ENCODE data around the gene SPTLC3. TPM values are rescaled to one million over a fixed set of nuclear protein-coding genes. Genes with fewer than 3 reads are reported as not detected.

Gene SPTLC3
- total and polyA plus RNA-seq, 7 donors: 0.92 to 8.4 (median 4.6) TPM

DNA sequence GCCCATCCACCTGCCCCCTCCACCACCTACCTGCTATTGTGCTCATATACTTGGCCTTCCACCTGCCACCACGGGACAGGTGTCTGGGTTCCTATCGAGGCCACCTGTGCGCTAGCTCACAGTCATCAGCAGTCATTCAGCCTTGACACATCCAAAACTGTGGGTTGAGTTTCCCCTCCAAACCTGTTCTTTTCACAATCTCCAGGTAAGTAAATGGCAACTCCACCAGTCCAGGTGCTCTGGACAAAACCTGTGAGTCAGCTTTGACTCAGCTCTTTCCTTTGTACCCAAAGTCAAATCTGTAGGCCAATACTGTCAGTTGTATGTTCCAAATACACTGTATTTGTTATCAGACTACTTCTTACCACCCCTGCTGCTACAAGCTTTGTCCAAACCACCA lies 52.6 kb downstream of the SPTLC3 start:
- peaks cover 0 to 4% (median 2%) of the 10 kb centered on the region in 4 donors for H3K9me3 ChIP-seq
- H3K4me3 ChIP-seq: no peak overlapping the region
- no peaks in the 10 kb centered on the region for H3K27me3 ChIP-seq
- 91 to 93% methylated on average over 3 of the region's 3 CpGs for WGBS, 2 donors
- TF ChIP-seq POLR2AphosphoS5 (IDR thresholded peaks at IDR 0.05): no peak
- TF ChIP-seq EP300 (IDR thresholded peaks at IDR 0.05): no peak
- no peaks in the 10 kb centered on the region for H3K36me3 ChIP-seq
- no peaks in the 10 kb centered on the region for H3K4me1 ChIP-seq
- intact Hi-C loops (cut with DNase I): loop anchor here (10.0 kb wide), 1 partner anchor 57 kb away; the partner anchor contains the start of gene SPTLC3
- H3K27ac ChIP-seq: no peak overlapping the region
- no peak for DNase-seq

DNA sequence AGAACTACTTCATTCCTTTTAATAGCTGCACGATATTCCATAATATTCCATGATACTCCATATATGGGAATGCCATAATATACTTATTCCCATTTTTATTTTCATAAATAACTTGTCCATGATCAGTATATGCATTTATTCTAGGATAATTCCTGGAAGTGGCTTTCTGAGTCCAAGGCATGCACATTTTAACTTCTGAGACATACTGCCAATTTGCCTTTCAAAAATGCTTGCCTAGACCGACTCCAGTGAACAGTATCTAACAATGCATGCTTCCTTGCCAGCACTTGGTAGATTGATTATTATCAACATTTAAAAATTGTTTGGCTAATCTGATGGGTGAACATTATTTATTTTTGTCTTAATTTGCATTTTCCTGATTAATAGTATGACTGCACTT lies 54.0 kb downstream of the SPTLC3 start:
- no peak overlapping the region for H3K4me3 ChIP-seq
- 79 to 87% methylated on average over 2 of the region's 2 CpGs for WGBS, 2 donors
- H3K27me3 ChIP-seq: no peaks in the 10 kb centered on the region
- no peak for DNase-seq
- H3K36me3 ChIP-seq: no peaks in the 10 kb centered on the region
- no peak for TF ChIP-seq POLR2AphosphoS5 (IDR thresholded peaks at IDR 0.05)
- no peak for TF ChIP-seq POLR2A (IDR thresholded peaks at IDR 0.05)
- TF ChIP-seq EP300 (IDR thresholded peaks at IDR 0.05): no peak
- TF ChIP-seq, protein P1, sequence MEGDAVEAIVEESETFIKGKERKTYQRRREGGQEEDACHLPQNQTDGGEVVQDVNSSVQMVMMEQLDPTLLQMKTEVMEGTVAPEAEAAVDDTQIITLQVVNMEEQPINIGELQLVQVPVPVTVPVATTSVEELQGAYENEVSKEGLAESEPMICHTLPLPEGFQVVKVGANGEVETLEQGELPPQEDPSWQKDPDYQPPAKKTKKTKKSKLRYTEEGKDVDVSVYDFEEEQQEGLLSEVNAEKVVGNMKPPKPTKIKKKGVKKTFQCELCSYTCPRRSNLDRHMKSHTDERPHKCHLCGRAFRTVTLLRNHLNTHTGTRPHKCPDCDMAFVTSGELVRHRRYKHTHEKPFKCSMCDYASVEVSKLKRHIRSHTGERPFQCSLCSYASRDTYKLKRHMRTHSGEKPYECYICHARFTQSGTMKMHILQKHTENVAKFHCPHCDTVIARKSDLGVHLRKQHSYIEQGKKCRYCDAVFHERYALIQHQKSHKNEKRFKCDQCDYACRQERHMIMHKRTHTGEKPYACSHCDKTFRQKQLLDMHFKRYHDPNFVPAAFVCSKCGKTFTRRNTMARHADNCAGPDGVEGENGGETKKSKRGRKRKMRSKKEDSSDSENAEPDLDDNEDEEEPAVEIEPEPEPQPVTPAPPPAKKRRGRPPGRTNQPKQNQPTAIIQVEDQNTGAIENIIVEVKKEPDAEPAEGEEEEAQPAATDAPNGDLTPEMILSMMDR (IDR thresholded peaks at IDR 0.05): no peak
- H3K4me1 ChIP-seq: no peaks in the 10 kb centered on the region
- no peak overlapping the region for H3K27ac ChIP-seq
- intact Hi-C loops (cut with DNase I): loop anchor here (10.0 kb wide), 1 partner anchor 58 kb away; the partner anchor contains the start of gene SPTLC3
- H3K9me3 ChIP-seq: peaks cover 0 to 4% (median 3%) of the 10 kb centered on the region in 4 donors

DNA sequence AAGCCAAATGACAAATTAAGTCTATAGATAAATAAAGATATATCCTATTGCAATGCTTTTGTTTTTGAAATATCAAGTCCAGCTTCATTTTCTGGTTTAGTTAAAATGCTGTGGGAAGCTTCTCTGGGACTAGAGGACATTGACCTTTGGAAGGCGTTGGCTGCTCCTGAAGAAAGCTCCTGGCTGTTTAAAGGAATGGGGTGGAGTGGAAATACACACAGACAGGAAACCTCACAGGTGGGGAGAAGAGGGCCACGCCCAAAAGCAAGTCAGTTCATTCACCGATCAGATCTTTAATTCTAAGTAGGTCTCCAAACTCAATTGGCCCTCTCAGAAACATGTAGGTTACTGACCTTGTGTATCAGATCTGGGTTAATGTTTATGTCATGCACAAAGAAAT lies 59.6 kb downstream of the SPTLC3 start:
- intact Hi-C loops (cut with DNase I): loop anchor here (10.0 kb wide), 1 partner anchor 64 kb away; the partner anchor contains the start of gene SPTLC3
- TF ChIP-seq POLR2AphosphoS5 (IDR thresholded peaks at IDR 0.05): no peak
- TF ChIP-seq EP300 (IDR thresholded peaks at IDR 0.05): no peak
- TF ChIP-seq POLR2A (IDR thresholded peaks at IDR 0.05): no peak
- TF ChIP-seq, protein P1 (IDR thresholded peaks at IDR 0.05): no peak
- Histone ChIP-seq H3K27ac (no peak overlapping the region), H3K27me3 (no peaks in the 10 kb centered on the region), H3K4me1 (no peaks in the 10 kb centered on the region), H3K36me3 (no peaks in the 10 kb centered on the region), H3K9me3 (peaks cover 0 to 4% (median 3%) of the 10 kb centered on the region in 4 donors), H3K4me3 (no peak overlapping the region)
- 18 to 63% methylated on average over 3 of the region's 3 CpGs for WGBS, 2 donors
- DNase-seq: no peak

DNA sequence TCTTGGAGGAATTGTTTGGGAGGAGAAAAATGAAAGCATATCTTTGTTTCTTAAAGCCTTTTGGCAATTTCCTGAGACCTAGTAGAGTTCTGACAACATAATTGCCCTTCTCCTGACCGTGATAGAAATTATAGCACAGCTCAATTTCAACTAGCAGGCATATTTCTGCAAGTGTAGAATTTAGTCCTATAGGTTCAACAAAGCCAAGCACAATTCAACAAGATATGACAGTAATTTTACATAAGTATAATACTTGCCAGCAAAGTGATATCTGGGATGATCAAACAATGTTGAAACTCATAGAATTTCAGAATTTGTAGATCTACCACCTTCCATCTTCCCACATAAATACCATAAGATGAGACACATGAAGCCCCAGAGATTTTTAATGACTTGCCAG lies 73.1 kb downstream of the SPTLC3 start:
- intact Hi-C loops (cut with DNase I): no loop called here
- no peak overlapping the region for H3K4me3 ChIP-seq
- peaks cover 0 to 5% (median 0%) of the 10 kb centered on the region in 4 donors for H3K36me3 ChIP-seq
- no peaks in the 10 kb centered on the region for H3K27me3 ChIP-seq
- no peaks in the 10 kb centered on the region for H3K9me3 ChIP-seq
- no peak for DNase-seq
- no peak overlapping the region for H3K27ac ChIP-seq
- 80 to 82% methylated on average over 1 of the region's 1 CpG for WGBS, 2 donors
- H3K4me1 ChIP-seq: no peaks in the 10 kb centered on the region
- no peak for TF ChIP-seq POLR2A (IDR thresholded peaks at IDR 0.05)
- no peak for TF ChIP-seq POLR2AphosphoS5 (IDR thresholded peaks at IDR 0.05)
- no peak for TF ChIP-seq EP300 (IDR thresholded peaks at IDR 0.05)
- TF ChIP-seq, protein P1 (IDR thresholded peaks at IDR 0.05): no peak

DNA sequence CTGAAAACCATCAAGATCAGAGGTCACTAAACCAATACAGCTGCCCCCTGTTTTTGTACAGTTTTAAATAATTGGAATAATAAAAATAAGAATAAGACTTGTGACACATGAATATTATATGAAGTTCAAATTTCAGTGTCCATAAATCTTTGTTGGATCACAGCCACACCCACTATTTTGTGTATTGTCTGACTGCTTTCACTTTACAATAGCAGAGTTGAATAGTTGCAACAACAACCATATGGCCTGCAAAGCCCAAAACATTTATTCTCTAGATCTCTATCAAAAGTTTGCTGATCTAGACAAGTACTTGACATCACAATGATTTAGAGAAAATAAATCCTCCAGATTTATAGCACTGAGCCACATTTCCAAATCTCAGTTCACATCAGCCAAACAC lies 73.6 kb downstream of the SPTLC3 start:
- Histone ChIP-seq H3K27me3 (no peaks in the 10 kb centered on the region), H3K27ac (no peak overlapping the region), H3K4me3 (no peak overlapping the region), H3K9me3 (no peaks in the 10 kb centered on the region), H3K36me3 (peaks cover 0 to 5% (median 0%) of the 10 kb centered on the region in 4 donors), H3K4me1 (no peaks in the 10 kb centered on the region)
- intact Hi-C loops (cut with DNase I): no loop called here
- TF ChIP-seq POLR2A (IDR thresholded peaks at IDR 0.05): no peak
- TF ChIP-seq, protein P1 (IDR thresholded peaks at IDR 0.05): no peak
- no peak for TF ChIP-seq EP300 (IDR thresholded peaks at IDR 0.05)
- no peak for TF ChIP-seq POLR2AphosphoS5 (IDR thresholded peaks at IDR 0.05)
- no peak for DNase-seq

All from sigmoid colon (tissue), 7 donors.